Measurements from ENCODE around the gene PCNX2.
"Not testable (repeated sequence)": the region's sequence is repeated elsewhere in the genome, so short reads cannot be mapped to it uniquely, and the experiment has no call there.

Gene PCNX2

DNA sequence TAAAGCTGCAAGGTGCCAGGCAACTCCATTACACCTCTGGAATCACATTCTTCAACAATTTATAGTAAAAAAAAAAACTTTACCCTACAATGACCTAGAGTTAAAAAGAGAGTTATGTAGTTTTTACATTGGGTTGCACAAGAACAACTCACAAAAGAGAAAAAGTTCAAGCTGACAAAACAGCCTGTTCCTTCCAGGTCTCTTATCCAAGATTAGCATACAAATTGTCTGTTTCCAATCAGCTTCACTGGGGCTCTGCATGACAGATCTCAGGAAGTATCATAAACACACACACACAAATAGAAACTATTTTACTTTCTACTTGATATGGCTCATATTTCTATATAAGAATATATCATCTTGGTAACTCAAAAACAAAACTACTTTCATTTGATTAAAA, 154.6 kb downstream of the PCNX2 start:
- no peak for DNase-seq

DNA sequence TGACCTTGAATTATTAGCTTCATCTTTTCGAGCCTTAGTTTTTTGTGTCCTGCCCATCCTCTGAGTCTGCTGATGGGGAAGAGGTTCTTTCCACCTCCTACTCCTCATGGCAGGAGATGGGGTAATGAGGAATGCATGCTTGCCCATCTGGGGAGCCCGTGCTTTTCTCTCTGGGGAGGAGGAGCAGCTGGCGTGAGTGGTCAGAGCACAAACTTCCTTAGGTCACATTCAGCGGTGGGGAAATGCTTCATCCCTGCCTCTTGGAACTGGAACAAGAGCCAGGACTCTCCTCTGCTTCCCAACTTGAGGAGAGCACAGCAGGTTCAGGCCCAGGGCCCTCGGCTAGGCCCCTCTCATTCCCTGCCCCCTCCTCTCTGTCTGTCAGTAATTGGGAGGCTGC, 155.0 kb downstream of the PCNX2 start:
- no peak for DNase-seq

DNA sequence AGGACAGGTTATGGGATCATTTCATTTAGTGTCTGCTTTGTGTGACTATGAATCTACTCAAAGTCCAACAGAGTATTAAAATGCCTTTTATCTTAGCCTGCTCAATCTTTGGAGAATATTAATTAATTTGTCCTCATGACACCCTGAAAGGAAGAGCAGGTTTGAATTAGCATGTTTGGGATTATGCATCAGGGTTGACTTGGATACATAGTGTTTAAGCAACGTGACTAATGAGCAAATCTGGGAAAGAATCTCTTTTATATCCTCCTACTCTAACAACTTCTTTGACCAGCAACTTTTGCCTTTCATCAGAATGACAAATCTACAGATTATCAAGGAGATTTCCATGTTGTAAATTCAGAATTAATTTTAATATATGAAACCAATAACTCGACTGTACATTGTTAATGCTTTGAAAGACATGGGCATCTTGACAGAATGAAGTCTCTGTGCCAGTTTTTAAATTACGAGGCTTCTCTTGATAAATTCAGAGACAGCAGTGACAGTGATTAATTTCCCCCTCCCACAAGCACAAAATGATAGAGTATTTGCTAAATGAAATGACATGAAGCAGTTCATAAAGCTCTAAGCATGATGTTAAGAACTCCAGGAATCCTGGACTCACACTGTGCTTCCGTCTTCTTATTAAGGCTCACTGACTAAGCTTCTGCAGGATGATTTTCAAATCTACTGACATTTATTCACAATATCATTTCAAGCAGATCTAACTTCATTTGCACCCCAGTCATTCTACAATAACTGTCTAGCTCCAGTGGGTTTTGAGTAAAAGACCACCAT, 156.5 kb downstream of the PCNX2 start:
- DNase-seq, result no peak

DNA sequence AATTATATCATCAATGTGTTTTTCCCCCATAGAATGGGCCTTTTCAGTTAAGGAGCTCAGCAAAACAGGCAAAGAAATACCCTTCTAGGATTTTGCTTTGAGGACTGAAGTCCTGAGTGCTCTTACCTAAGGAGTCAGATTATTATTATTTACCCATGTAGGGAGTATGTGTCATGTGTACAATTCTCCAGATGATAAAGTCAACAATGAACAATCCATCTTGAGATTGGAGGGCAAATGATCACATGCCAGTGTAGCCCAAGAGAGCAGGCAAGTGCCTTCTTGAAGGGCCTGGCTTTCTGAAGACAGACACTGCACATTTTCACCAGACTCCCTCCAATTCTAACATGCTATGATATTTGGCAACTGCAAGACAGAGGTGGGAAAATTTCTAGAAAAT, 159.7 kb downstream of the PCNX2 start:
- DNase-seq, result no peak

DNA sequence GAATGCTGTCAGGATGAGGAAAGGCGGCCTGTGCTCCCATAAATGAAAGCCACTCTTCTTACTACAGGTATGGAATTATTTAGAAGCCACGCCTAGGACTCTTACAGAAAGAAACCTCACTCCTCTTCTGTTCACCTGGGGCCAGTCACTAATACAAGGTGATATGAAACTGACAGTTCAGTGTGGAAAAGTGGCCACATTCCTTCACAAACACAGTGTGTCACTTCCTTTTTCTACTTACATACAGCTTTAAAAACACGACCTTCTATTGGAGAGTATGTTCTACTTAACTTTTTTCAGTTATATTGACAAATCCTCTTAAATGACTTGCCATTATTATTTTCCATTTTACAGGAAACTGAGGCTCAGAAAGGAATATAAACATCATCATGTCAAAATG, 163.1 kb downstream of the PCNX2 start:
- no peak for DNase-seq

DNA sequence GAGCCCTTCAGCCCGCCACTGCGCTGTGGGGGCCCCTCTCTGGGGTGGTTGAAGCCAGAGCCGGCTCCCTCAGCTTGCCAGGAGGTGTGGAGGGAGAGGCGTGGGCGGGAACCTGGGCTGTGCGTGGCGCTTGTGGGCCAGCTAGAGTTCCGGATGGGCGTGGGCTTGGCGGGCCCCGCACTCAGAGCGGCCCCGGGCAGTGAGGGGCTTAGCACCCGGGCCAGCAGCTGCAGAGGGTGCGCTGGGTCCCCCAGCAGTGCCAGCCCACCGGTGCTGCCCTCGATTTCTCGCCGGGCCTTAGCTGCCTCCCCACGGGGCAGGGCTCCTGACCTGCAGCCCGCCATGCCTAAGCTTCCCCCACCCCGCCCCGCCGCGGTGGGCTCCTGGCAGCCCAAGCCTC, 166.5 kb downstream of the PCNX2 start:
- DNase-seq, result not testable (repeated sequence)

DNA sequence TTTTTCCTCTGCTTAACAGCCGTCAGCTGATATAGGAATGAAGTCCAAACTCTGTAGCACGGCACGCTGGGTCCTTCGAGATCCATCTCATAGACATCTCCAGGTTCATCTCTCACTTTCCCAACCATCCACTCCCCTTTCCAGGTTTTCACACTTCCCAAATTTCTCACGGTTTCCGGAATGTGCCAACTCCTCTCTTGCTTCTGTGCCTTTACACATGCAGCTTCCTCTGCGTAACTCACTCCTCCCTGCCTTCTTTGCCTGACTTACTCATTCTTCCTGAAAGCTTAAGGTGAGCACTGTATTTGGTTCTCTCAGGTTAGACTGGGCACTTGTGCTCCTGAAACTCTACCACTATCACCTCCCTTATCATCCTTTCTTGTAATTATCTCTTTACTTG, 168.4 kb downstream of the PCNX2 start:
- no peak for DNase-seq

DNA sequence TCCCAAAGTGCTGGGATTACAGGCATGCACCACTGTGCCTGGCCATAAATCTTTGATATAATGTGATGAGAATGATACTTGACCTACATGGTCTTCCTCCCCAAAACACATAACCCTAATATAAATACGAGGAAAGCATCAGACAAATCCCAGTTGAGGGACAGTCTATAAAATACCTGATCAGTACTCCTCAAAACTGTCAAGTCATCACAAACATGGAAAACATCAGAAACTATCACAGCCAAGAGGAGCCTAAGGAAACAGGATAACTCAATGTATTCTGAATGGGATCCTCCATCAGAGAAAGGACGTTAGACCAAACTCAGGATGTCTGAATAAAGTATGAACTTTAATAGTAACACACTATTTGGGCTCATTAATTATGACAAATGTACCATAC, 172.7 kb downstream of the PCNX2 start:
- no peak for DNase-seq

DNA sequence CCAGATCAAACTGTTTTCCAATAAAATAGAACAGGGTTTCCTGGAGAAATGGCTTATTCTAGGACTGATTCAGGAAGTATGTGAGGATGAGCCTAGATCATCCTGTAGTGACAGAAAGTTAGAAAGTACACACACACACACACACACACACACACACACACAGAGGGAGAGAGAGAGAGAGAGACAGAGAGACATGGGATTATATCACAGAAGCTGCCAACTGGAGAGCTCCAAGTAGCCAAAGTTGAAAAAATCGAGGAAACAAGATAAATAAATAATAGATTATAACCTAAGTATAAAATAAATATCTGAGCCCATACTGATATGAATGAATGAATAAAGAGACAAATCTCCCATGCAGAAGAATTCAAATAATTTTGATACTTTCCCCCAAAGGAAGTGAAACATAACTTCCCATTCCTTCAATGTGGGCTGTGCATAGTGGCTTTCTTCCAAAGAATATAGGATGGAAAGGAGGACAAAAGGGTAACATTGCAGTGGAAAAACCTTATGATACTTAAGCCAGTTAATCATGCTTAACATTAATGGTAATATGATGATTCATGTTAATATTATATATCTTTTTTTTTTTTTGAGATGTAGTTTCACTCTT, 173.5 kb downstream of the PCNX2 start:
- DNase-seq, result no peak

DNA sequence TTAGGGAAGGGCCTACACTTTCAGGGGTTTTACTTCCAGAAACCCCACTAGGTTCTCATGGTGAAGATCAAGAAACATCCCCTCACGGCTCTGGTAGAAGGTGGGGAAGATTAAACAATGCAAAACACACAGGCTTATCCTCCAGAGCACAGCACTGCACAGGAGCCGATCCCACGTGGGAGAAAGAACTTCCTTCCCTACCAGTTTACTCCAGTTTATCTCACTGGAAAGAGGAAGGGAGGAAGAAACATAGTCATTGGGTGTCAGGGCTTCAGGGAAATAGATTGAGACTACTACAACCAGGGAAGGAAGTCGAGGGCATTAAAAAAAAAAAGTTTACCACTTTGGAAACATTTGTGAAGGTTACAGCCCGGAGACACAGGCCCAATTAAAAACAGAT, 180.7 kb downstream of the PCNX2 start:
- DNase-seq, result no peak

DNA sequence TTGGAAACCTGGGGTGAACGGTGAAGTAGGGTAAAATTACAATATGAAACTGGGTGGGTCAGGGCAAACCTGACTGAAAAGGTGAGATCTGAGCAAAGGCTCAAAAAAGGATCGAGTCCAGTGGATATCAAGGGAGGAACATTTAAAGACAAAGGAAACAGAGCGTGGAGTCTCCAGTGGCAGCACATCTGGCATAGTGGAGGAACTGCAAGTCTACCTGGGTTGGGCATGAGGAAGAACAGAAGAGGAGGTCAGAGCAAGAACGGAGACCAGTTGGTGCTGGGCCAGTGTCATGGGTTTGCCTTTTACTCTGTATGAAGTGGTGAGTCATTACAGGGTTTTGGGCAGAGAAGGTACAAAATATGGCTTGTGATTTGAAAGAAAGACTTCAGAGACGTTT, 181.4 kb downstream of the PCNX2 start:
- no peak for DNase-seq

DNA sequence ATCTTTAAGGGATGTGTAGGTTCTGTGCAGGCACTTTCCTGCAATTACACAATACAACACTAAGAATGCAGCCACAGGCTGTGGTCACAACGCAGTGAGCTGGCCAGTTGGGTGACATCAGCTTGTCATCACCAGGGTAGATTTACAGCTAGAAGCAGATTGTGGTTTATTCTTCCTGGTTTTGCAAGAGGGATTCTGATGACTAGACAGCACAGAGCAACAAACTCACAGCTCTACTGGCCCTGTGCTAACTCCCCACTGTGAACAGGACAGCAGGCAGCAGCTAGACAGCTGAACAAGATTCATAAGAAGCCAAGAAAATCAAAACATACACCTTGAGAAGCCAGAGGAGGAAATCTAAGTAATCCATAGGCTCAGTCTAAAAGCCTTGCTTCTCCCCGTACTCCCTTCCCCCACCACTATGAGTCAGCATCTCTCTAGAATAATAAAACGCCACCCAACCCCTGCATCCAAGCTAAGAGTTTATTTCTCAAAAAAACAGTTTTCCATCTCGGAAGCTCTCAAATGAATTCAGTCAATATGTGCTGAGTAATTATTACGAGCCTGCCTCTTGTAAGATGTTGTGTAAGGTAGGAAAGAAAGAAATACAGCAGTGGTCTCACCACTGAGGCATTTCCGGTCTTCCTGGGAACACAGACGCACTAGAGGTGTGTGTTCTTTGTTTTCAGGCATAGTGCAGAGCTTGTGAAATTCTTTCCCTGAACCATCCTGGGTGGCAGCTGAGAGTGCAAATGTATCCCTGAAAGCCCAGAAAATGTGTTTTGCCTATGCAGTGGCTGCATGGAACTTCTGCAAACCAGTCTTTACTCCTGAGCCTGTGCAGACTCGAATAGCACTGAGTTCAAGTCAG, 182.3 kb downstream of the PCNX2 start:
- peak; percentile 55 to 92 for DNase-seq

DNA sequence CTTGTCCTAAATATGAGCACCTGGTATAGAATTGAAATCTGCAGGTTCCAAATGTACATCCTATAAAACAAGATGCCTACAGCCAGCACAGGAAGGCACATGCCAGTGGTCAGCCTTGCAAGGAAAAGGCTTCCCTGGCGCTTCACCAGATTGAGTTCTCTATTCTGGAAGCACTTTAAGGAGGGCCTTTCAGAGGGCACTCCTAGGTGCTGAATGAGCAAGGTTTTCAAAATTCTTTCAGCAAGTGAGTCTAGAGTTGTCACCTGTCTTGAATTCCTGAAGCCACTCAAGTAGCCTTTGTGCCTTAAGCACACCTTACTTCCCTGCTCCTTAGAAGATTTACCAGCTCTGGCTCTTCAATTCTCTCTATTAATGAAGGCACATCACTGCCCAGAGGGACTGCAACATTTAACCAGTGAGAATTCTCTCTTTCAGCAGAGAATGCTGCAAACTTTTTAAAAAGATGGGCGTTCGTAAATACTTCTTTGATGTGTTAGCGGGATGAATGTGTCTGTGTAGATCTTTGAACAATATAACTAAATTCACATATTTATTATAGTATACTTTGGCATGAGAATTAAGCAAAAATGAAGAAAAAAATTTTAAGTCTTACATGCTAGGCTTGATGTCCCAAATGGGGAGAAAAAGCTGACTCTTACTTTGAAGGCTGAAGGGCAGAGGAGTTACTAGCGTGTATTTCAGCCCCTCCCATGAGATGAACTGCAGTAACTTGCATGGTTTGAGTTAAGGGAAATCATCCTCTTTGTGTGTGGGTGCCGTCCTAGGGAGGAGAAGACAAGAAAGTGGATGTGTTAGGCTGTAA, 183.1 kb downstream of the PCNX2 start:
- DNase-seq, result no peak

DNA sequence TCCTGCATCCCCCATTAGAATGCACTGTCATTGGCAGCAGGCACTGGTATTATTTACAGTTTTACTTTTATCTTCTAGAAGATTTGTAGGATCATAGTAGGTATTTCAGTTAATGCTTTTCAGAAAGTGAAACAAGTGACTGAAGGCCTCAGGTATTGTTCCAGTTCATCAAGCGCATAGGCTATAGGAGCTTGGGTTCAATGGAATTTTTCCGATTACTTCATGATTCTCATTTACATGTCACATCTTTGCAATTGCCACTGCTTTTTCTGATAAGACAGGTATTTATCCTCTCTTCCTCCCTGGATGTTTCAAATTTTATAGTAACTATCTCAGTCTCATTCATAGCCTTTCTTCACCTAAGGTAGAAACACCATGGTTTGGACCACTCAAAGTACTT, 183.8 kb downstream of the PCNX2 start:
- DNase-seq, result no peak

DNA sequence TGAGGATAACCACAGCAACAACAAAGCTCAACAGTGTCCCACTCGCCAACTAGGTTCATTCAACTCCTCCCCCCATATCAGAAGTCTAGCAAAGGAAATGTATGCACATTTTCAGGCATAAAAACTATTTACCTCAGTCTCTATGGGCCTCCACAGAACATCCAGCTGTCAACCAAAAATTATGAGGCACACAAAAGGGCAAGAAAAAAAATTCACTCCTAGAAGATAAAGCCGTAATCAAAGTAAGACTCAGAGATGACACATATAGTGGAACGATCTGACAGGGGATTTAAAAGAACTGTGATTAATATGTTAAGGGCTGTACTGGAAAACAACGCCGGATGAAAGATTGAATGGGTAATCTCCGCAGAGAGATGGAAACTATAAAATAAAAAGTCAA, 186.4 kb downstream of the PCNX2 start:
- no peak for DNase-seq

DNA sequence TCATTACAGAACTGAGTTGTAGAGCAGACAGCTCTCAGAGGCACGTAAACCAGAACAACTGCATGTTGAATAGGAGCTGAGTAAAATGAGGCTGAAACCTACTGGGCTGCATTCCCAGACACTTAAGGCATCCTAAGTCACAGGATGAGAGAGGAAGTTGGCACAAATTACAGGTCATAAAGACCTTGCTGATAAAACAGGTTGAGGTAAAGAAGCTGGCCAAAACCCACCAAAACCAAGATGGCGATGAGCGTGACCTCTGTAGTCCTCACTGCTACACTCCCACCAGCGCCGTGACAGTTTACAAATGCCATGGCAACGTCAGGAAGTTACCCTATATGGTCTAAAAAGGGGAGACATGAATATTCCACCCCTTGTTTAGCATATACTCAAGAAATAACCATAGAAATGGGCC, 187.8 kb downstream of the PCNX2 start:
- not testable (repeated sequence) for DNase-seq

DNA sequence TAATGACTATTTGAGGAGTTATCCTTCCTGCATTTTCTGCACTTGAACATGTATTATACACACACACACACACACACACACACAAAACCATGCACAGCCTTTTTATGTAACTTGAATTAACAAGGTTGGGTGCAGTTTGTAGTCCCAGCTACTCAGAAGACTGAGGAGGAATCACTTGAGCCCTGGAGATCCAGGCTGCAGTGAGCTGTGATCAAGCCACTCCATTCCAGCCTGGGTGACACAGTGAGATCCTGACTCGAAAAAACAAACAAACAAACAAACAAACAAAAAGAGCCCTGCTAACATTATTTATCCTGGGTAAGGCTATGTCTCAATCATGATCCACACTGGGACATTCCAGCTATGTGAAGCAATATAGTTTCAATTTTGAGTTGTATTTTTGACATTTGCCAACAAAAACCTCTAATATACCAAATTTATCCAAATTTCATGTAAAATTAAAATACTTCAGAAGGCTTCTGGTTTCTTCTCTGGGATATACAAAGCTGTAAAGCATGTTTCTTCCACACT, 188.3 kb downstream of the PCNX2 start:
- DNase-seq, result no peak

DNA sequence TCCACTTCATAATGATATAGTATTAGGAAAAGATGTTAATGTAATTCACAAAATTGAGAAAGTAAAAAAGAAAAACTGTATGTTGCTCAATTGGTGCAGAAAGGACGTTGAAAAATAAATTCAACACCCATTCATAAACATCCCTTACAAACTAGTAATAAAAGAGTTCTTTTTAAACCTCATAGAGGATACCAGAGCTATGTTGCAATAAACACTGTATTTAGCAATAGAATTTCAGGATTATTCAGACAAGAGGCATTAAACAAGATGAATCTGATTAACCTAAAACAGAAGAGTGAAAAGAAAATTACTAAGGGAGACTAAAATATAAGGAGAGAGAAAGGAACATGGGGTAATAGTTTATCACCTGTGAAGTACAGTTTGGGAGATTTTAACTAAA, 190.3 kb downstream of the PCNX2 start:
- DNase-seq, result no peak

DNA sequence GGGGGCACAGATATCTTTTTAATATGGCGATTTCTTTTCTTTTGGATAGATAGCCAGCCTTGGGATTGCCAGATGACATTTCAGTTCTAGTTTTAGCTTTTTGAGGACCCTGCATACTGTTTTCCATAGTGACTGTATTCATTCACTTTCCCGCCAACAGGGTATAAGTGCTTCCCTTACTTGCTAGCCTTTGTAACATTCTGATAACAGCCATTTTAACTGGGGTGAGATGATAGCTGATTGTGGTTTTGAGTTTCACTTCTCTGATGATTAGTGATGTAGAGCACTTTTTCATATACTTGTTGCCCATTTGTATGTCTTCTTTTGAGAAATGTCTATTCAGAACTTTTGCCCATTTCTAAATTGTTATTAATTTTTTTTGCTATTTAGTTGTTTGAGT, 193.2 kb downstream of the PCNX2 start:
- DNase-seq, result no peak

DNA sequence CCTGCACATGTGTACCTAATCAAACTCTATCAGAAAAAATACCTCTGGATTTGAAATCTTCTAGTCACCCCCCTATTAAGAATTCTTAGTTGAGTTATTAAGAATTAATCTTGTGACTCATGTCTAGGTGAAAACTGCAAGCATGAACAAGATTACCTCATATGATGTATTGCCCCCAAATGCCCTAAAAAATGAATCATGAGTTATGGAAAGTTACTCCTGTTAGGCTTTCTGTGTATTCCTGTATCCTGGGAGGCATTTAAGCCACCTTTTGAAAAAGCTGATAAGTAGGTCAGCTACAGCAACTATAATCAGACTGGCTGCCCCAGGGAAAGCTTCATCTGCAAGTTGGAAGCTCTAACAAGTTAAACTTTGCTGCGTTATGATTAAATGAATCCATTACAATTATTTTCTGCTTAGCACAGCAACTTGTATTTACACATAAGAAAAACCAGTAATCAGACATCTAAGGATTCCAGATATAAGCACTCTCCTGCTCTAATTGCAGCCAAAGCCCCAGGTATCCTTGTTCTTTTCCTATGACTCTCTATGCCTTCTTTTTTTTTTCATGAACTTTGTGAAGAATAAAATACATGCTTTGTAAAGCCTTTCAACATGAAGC, 197.5 kb downstream of the PCNX2 start:
- DNase-seq, result no peak

DNA sequence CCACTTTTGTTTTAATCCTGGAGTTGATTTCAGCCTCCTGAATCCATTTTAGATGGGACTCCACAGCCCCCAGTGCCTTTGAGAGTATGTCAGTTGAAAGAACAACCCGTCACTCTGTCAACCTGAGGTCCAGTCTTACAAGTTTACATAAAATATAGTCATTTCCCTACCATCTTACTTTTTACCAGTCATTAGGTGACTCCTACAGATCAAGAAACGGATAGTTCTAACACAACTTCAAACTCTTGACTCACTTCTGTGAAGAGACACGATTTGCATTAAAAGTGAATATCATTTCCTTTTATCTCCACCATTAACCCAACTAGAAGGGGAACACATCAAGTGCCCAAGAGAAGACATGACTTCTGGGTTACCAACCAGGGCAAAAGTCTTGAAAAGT, 198.0 kb downstream of the PCNX2 start:
- DNase-seq, result no peak

DNA sequence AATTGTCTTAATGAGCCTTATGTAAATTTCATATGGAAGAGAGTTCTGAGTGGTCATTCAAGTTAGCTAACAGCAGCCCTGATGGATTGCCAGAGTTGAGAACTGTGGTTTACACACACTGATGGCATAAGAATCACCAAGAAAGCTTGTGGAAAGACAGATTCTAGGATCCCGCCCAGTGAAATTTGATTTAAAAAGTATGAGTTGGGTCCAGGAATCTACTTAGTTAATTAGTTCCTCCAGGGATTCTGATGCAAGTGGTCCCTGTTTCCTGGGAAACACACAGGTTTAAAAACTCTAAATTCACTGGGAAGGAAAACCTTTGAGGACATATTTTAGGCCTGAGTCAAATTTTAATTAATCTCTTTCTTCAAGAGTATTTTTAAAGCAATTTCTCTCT, 200.8 kb downstream of the PCNX2 start:
- no peak for DNase-seq

Data from bone marrow (tissue), 2 donors.